HFF-Myc (cell line): Measurements from ENCODE around the gene ATP5F1E.
"Not testable (repeated sequence)": the region's sequence is repeated elsewhere in the genome, so short reads cannot be mapped to it uniquely, and the experiment has no call there.

ENCODE experiments used
- DNase-seq: peaks from one replicate; pipeline ENCODE4 v3.0.0-alpha.2; 2011; ENCODE audit warnings: low read depth; ENCODE audit errors: extremely low read depth
- H3K4me3 ChIP-seq: replicated peaks from 2 replicates; pipeline ENCODE4 v1.5.1; 2011; ENCODE audit warnings: low read depth, mild to moderate bottlenecking, control low read depth, low read length
- CTCF ChIP-seq: IDR thresholded peaks from 2 replicates; pipeline ENCODE4 v1.5.1; 2012; ENCODE audit warnings: mild to moderate bottlenecking, low read depth, low read length, control low read depth; ENCODE audit errors: missing control alignments

The ATP5F1E gene

GRCh38 chr20:59046862-59047261 is 14.7 kb upstream of the ATP5F1E start:
- no peak for TF ChIP-seq CTCF
- no peak for DNase-seq
- no peak overlapping the region for H3K4me3 ChIP-seq

- no peak for DNase-seq
- no peak overlapping the region for H3K4me3 ChIP-seq
- TF ChIP-seq CTCF, result no peak
Observed at GRCh38 chr20:59044796-59045195, 12.7 kb upstream of the ATP5F1E start.

- no peak for TF ChIP-seq CTCF
- no peak overlapping the region for H3K4me3 ChIP-seq
- no peak for DNase-seq
Observed at GRCh38 chr20:59044295-59044694, 12.2 kb upstream of the ATP5F1E start.

GRCh38 chr20:59043698-59044097 is 11.6 kb upstream of the ATP5F1E start:
- no peak for TF ChIP-seq CTCF
- H3K4me3 ChIP-seq, result no peak overlapping the region
- DNase-seq, result no peak

- no peak for TF ChIP-seq CTCF
- peak; percentile 46 for DNase-seq
- H3K4me3 ChIP-seq, result peak overlapping the region; percentile 85
Observed at GRCh38 chr20:59042796-59043631, 10.9 kb upstream of the ATP5F1E start.

- H3K4me3 ChIP-seq, result peak within 1 kb of the TSS; percentile 85
- no peak for DNase-seq
- TF ChIP-seq CTCF, result no peak
Observed at GRCh38 chr20:59042151-59042795, 10.1 kb upstream of the ATP5F1E start, which contains the start of gene PRELID3B. TSS of gene PRELID3B (minus strand) at chr20:59042786. CDS start at chr20:59042730, 56 bp downstream.

GRCh38 chr20:59041487-59041886 is 9.4 kb upstream of the ATP5F1E start:
- H3K4me3 ChIP-seq, result peak overlapping the region; percentile 85
- not testable (repeated sequence) for DNase-seq
